GM18873 (cell line): ENCODE measurements around the gene HIP1R.
"Not testable (repeated sequence)": the region's sequence is repeated elsewhere in the genome, so short reads cannot be mapped to it uniquely, and the experiment has no call there.

Experiments
- ATAC-seq: cut with Tn5 transposase; IDR thresholded peaks from one replicate; pipeline ENCODE4 v1.9.1; 2021; ENCODE audit warnings: mild to moderate bottlenecking, moderate library complexity, moderate number of reproducible peaks; ENCODE audit not compliant: unreplicated experiment, low FRiP score

The HIP1R gene, protein sequence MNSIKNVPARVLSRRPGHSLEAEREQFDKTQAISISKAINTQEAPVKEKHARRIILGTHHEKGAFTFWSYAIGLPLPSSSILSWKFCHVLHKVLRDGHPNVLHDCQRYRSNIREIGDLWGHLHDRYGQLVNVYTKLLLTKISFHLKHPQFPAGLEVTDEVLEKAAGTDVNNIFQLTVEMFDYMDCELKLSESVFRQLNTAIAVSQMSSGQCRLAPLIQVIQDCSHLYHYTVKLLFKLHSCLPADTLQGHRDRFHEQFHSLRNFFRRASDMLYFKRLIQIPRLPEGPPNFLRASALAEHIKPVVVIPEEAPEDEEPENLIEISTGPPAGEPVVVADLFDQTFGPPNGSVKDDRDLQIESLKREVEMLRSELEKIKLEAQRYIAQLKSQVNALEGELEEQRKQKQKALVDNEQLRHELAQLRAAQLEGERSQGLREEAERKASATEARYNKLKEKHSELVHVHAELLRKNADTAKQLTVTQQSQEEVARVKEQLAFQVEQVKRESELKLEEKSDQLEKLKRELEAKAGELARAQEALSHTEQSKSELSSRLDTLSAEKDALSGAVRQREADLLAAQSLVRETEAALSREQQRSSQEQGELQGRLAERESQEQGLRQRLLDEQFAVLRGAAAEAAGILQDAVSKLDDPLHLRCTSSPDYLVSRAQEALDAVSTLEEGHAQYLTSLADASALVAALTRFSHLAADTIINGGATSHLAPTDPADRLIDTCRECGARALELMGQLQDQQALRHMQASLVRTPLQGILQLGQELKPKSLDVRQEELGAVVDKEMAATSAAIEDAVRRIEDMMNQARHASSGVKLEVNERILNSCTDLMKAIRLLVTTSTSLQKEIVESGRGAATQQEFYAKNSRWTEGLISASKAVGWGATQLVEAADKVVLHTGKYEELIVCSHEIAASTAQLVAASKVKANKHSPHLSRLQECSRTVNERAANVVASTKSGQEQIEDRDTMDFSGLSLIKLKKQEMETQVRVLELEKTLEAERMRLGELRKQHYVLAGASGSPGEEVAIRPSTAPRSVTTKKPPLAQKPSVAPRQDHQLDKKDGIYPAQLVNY

DNA sequence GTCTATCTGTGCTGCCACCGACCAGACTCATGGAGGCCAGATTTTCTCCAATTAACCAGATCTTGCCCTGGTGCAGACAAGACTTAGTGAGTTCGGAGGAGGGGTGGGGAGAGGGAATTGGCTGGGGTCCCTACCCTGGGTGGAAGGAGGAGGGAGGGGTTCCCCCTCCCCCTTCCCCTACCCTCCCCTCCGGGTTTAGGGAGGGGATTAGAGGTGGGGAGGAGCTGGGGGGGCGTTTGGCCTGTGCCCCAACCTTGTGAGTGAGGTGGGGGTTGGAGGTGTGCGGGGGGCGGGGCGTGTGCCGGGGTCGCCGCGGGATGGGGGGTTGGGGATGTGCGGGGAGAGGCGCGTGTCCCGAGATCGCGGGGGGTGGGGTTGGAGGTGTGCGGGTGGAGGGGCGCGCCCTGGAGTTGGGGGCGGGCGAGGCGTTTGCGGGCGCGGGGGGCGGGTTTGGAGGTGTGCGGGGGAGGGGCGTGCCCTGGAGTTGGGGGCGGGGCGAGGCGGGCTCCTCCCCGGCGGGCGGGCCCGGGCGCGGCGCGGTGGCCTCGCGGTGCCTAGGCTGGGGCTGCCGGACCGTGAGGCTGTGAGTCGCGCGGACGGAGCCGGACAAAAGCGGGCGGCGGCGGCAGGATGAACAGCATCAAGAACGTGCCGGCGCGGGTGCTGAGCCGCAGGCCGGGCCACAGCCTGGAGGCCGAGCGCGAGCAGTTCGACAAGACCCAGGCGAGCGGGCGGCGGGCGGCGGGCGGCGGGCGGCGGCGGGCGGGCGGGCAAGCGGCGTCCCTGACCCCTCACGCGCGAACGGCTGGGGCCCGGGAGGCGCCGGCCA lies at the start of gene HIP1R:
Gene HIP1R, plus strand, starts transcription at position 537 of the 829 bp plus-strand sequence. Its CDS starts 94 bp downstream, at position 631.
- ATAC-seq, result no peak

DNA sequence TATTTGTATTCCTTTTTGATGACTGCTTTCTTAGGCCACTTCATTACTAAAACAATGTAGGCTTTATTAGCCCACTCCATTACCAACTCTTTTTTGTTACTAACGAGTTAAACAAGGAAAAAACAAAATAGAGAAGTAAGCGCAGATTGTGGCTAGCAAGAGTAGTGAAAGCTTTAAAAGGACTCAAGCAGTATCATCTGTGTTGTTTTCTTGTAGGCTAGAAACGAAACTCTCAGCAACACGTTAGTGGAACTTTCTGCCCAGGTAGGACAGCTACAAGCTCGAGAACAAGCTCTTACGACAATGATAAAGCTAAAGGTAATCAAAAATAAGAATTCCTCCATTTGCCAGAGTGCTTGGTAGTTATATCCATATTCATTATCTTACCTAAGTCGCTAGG lies 49.8 kb upstream of the HIP1R start:
- no peak for ATAC-seq

DNA sequence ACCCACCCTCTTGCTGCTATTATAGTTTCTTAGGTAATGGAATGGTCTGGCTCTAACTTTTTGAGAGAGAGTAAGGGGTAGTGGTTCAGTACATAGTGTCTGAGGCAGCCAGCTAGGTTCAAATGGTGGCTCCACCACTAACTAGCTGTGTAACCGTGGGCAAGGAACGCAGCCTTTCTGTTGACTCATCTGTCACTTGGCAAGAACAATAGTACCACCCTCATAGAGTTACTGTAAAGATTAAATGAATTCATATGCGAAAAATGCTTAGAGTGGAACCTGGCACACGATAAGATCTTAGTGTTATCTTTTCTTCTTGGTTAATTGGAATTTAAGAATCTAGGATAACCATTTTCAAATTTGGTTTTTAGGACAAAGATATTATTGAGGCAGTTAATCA lies 46.9 kb upstream of the HIP1R start:
- no peak for ATAC-seq

DNA sequence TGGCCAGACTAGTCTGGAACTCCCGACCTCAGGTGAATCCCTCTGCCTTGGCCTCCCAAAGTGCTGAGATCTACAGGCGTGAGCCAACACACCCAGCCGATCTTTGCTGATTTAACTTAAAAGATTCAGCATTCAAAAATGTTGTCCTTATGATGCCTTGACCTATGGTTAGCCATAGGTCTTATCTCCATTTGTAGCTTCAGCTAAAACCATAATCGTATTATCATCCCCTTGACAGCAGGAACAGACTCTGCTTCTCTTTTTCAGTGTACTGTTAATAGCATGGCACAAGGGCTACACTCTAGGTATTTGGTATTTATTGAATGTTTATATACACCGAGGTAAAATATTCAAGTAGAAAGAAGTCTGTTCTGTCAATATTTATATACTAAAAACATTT lies 45.6 kb upstream of the HIP1R start:
- no peak for ATAC-seq

DNA sequence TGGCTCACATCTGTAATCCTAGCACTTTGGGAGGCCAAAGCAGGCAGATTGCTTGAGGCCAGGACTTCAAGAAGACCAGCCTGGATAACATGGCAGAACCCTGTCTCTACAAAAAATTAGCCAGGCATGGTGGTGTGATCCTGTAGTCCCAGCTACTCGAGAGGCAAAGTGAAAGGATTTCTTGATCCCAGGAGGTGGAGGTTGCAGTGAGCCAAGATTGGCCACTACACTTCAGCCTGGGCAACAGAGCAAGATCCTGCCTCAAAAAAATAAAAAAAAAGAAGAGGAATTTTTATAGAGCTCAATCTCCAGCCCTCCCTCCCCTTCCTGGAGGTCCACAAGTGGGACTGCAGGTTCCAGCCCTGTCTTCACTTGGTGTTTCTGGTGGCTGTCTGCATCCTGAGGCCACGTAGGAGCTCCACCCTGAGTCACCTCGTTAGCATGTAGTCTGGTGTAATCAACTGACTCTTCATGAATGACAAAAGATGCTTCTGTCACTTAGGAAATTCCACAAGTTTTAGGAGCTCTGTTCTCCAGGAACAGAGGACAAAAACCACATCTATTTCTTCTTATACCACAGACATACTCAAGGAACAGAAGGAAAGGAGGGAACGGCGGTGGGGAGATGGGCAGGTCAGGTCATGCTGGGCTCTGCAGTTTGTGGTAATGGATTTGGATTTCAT lies 44.7 kb upstream of the HIP1R start:
- ATAC-seq, result no peak

DNA sequence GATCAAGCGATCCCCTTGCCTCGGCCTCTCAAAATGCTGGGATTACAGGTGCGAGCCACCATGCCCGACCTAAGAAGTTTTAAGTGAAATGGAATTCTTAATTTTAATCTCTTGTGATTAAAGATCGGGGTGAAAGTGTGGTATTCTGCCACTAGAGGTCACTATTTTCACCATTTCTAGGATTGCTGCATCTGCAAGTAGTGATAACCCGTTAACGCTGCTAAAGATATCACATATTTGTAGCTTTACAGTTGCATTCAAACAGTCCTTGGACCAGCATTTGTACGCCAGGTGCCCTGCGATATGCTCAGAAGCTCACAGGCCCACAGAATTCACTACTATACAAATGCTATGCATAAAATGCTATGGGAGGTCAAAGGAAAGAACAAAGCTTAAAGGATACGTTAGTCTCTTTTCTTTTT lies 41.6 kb upstream of the HIP1R start:
- ATAC-seq, result no peak

DNA sequence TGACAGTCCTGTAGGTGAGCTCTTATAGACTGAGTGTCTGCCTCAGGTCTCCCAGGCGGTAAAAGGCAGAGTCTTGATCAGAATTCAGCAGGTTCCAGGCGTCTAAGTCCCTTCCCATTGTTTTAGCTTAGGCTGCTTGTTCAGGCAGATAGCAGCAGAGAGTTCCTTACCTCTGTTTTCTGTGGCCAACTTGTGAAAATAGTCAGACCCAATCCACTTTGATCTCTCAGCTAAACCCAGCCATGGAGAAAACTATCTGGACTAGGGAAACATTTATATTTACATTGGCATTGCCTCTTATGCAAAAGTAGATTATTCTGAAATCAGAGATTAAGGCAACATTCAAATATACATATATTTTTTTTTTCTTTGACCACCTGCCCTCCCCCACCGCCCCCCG lies 39.5 kb upstream of the HIP1R start:
- no peak for ATAC-seq

DNA sequence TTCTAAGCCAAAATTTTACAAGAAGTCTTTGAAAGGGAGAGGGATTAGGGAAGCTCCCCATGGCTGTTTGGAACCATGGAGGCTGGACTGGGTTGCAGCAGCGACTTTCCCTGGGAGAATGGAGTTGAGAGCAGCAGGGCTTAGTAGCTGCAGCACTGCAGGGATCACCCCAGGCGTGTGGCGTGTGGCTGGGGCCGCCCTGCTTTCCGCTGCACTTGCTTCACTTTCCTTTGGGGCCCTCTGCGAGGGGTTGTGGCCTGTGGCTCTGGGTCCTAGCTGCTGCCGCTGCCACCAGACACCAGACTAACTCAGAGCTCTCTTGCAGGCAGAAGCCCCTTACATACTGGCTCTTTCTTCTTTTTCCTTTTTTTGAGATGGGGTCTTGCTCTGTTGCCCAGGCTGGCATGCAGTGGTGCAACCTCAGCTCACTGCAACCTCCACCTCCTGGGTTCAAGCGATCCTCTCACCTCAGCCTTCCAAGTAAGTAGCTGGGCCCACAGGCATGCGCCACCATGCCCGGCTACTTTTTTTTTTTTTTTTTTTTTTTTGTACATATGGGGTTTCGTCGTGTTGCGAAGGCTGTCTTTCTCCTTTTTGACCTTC lies 35.5 kb upstream of the HIP1R start:
- no peak for ATAC-seq

DNA sequence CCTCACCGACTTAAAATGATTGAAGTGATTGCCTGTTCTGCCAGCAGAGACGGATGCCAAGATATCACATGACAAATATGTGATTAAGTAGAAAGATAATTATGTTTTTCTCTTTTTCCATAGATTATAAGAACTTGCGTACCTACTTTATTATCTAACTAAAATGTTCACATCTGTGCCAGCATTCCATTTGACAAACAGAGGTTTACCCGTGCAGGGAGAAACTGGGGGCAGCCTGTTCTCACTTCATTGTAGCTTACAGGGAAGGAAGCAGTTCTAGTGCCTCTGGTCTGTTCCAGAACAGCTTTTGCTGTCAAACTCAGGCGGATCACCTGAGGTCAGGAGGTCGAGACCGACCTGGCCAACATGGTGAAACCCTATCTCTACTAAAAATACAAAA lies 31.3 kb upstream of the HIP1R start:
- ATAC-seq, result no peak

DNA sequence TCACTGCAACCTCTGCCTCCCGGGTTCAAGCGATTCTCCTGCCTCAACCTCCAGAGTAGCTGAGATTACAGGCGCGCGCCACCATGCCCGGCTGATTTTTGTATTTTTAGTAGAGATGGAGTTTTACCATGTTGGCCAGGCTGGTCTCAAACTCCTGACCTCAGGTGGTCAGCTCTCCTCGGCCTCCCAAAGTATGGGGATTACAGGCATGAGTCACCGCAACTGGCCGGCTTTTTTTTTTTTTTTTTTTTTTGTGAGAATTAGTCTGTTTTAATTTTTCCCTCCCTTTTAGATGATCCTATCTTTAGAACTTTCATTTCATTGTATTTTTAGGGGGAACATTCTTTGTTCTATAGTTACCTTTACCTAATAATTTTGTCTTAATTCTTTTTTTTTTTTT lies 30.3 kb upstream of the HIP1R start:
- not testable (repeated sequence) for ATAC-seq

DNA sequence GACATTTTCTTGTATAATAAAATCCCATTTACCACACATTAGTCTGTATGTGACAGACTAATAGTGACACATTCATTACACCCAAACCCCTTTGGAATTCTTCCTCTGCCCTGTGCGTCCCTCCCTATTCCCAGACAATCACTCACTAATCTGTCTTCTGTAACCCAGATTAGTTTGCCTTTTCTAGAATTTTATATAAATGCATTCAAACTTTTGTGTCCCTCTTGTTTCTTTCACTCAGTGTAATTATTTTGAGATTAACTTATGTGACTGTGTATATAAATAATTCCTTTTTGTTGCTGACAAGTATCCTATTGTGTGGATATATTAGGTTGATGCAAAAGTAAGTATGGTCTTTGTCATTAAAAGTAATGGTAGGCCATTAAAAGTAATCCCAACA lies 27.6 kb upstream of the HIP1R start:
- ATAC-seq, result no peak

DNA sequence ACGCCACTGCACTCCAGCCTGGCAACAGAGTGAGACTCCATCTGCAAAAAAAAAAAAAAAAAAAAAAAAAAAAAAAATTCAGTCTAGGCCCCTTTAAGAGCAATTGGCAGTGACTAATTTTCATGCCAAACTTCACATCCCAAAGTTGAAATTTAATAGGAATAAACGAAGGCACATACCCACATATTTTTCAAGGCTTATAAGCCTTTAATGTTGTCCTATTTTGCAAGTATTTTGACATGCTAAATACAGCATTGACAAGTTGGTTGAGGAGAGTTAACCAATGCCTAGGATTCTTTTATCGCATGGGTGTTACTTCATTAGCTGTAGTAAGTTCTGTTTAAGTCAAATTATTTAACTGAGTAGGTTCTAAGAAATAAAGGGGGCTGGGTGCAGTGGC lies 23.5 kb upstream of the HIP1R start:
- no peak for ATAC-seq

DNA sequence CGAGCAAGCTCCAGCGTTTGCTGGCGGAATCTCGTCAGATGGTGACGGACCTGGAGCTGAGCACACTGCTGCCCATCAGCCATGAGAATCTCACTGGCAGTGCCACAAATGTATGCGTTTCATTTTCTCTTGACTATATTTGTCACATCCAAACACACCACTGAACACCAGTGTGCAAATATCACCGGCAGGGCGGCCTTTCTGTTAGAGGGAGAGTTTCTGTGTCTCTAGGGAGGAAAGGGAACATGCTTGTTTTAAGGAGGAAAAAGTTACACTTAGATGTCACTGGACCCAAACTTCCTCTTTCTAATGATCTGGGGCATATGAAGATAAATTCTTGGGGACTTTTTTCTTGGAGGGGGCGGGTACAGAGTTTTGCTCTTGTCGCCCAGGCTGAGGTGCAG lies 21.9 kb upstream of the HIP1R start:
- no peak for ATAC-seq

DNA sequence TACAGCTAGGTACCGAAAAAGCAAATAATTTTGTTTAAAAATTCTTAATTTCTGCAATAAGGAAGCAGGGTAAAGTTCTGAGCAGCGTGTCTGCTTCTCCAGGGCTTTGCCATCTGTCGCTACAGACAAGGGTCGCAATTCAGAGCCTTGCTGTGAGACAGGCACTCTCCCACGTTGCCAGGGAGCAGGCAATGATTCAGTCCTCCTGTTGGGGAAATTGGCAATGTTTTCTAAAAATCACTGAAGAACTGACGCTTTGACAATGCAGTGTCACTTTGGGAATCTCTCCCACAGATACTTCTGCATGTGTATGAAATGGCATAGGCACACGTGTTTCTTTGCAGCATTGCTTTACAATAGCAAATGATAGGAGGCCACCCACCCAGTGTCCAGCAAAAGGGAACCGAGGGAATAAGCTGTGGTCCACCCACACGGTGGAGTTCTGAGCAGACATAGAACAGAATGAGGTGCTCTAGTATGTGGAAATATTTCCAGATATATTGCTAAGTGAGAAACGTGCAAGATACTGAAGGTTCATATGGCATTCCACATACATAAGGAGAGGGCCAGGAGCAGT lies 16.0 kb upstream of the HIP1R start:
- no peak for ATAC-seq

DNA sequence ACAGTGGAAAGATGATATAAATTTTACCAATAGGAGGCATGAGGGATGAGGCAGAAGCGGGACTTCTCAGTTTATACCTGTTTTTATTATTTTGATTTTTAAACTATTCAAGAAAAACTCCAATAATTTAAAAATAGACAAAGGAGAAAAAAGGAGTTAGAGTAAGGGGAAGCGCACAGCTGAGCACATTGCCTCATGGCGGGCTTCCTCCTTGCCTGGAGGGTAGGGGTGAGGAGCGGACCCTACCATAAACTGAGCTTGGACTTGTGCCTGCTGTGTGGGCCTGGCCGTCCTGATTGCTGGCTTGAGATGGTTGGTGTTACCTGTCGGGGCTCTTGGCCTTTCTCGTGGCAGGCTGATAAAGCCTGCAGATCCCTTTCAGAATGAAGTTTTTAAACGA lies 15.1 kb upstream of the HIP1R start:
- no peak for ATAC-seq

DNA sequence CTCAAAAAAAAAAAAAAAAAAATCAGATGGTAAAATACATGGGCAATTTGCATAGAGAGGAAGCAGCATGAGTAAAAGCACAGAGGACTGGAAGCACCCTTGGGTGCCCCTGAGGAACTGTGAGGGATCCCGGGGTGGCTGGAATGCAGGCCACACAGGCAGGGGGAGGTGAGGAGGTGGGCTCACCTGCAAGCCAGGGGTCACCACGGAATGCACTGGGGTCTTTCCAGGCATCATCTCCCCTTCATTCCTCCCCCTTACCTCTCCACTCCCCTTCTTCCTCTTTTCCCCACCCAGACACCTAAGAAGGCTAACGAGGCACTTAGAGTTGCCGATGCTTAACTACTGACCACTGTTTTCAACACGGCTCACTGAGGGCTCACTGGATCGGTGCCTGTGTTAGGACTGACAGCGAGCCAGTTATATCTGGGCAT lies 14.4 kb upstream of the HIP1R start:
- no peak for ATAC-seq

DNA sequence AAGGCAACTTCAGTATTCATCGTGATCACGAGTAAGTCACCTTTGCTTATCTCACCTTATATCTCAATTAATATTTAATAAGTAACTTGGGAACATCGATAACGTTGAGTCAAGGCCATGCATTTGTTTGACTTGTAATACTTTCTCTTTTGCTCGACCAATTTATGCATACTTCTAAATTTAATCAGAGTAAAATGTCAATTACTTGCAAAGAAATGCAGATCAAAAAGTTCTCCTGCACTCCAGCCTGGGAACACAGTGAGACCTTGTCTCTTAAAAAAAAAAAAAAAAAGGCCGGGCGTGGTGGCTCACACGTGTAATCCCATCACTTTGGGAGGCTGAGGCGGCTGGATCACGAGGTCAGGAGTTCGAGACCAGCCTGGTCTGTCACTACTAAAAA lies 11.8 kb upstream of the HIP1R start:
- no peak for ATAC-seq

DNA sequence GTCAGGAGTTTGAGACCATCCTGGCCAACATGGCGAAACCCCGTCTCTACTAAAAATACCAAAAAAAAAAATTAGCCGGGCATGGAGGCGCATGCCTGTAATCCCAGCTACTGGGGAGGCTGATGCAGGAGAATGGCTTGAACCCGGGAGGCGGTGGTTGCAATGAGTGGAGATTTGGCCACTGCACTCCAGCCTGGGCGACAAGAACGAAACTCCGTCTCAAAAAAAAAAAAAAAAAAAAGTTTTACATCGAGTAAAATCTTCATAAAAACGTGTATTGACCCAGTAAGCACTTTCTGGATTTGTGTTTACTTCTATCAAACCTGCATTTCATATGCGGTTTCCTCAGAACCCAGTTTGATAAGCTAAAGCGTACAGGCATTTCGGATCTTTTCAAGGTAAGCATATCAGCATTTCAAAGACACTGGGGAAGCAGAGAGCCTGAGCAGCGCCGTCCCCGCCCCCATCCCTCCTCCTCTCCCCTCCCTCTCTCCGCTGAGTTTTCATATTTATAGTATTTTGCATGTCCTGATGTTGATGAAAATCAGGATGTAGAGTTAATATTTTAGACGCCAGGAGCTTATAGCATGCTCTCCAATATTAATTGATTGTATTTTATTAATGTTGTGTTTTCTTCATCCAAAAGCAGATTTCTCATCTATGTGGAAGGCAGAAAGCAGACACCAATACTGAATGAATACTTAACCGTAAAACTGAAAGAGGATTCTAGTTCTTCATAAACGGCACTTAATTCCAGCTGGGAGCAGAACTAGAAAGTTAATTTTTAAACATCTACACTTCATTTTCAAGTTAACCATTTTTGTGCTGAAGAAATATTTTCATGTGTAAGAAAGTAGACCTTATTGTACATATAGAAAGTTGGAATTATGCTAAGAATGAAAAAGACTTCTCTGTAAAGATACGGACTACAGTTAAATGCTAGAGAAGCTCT lies 9.2 kb upstream of the HIP1R start:
- ATAC-seq, result no peak
